Thoracic aorta (tissue), 2 donors: ENCODE measurements around the gene CD63. TPM values are rescaled to one million over a fixed set of nuclear protein-coding genes. Genes with fewer than 3 reads are reported as not detected.

Experiments
- ATAC-seq: fragments of 150-250 bp; one replicate; pipeline ENCODE4 v1.8.0; 2017; ENCODE audit warnings: low read depth; ENCODE audit not compliant: insufficient number of reproducible peaks, low FRiP score
- DNase-seq: peaks from one replicate; pipeline ENCODE4 v3.0.0-alpha.2; 2020; ENCODE audit warnings: low spot score
- H3K27ac ChIP-seq, 2 donors: fragments of 200-600 bp; sonication (generic); 1 replicate in 1 of 2; 2 replicates in 1 of 2; pipeline ENCODE4 v1.5.1; 2016; ENCODE audit warnings: mild to moderate bottlenecking in 2 of 2, moderate library complexity in 2 of 2
- H3K27me3 ChIP-seq: fragments of 200-600 bp; sonication (generic); replicated peaks from 2 replicates; pipeline ENCODE4 v1.6.0; 2016; ENCODE audit warnings: mild to moderate bottlenecking; ENCODE audit not compliant: insufficient read depth
- H3K36me3 ChIP-seq: fragments of 200-600 bp; sonication (generic); one replicate; pipeline ENCODE4 v1.5.1; 2016
- H3K4me1 ChIP-seq, 2 donors: fragments of 200-600 bp; sonication (generic); 1 replicate in 1 of 2; 2 replicates in 1 of 2; pipeline versions ENCODE4 v1.5.1 to v1.6.0; 2016; ENCODE audit warnings: low read depth in 2 of 2, mild to moderate bottlenecking in 1 of 2; ENCODE audit not compliant: control insufficient read depth in 1 of 2
- H3K4me3 ChIP-seq: fragments of 200-600 bp; sonication (generic); 2 replicates; pipeline ENCODE4 v1.5.1; 2016; ENCODE audit warnings: mild to moderate bottlenecking
- H3K9me3 ChIP-seq: fragments of 200-600 bp; sonication (generic); 2 replicates; pipeline ENCODE4 v1.5.1; 2016
- total RNA-seq, 2 donors: library from RNA; depleted of rRNA; stranded (reverse); fragments of >200 nt; gene quantifications; one replicate each; pipeline versions ENCODE4 v1.1.0 to v1.2.3, GENCODE V29; 2016
- TF ChIP-seq, protein P1 (sequence below): fragments of 200-600 bp; sonication (generic); IDR thresholded peaks from one replicate; pipeline ENCODE4 v1.5.1; 2019; ENCODE audit warnings: antibody characterized with exemption

The CD63 gene
- total RNA-seq, 2 donors from 2014 or later = 615 to 776 TPM

DNA sequence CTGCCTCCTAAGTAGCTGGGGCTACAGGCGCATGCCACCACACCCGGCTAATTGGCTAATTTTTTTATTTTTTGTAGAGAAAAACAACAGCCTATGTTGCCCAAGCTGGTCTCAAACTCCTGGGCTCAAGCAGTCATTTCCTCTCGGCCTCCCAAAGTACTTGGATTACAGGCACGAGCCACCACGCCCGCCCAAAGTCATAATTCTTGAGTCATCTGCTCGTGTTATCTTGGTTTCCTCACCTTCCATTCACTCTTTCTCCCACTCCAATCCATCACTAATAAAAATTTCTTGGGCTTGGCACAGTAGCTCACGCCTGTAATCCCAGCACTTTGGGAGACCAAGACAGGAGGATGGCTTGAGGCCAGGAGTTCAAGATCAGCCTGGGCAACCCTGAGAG, 53.1 kb downstream of the CD63 start:
- TF ChIP-seq, protein P1, sequence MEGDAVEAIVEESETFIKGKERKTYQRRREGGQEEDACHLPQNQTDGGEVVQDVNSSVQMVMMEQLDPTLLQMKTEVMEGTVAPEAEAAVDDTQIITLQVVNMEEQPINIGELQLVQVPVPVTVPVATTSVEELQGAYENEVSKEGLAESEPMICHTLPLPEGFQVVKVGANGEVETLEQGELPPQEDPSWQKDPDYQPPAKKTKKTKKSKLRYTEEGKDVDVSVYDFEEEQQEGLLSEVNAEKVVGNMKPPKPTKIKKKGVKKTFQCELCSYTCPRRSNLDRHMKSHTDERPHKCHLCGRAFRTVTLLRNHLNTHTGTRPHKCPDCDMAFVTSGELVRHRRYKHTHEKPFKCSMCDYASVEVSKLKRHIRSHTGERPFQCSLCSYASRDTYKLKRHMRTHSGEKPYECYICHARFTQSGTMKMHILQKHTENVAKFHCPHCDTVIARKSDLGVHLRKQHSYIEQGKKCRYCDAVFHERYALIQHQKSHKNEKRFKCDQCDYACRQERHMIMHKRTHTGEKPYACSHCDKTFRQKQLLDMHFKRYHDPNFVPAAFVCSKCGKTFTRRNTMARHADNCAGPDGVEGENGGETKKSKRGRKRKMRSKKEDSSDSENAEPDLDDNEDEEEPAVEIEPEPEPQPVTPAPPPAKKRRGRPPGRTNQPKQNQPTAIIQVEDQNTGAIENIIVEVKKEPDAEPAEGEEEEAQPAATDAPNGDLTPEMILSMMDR = no peak
- ATAC-seq = no peak
- Histone ChIP-seq H3K4me1 (no peaks in the 10 kb centered on the region), H3K9me3 (no peaks in the 10 kb centered on the region), H3K4me3 (no peak overlapping the region), H3K27me3 (no peaks in the 10 kb centered on the region), H3K27ac (no peak overlapping the region), H3K36me3 (no peaks in the 10 kb centered on the region)
- no peak for DNase-seq

Other genes with a start within 250 kb of the CD63 start
- not detected for gene OR6C68, start 236.6 kb downstream of the CD63 start, total RNA-seq
- not detected for gene OR6C4, start 179.4 kb downstream of the CD63 start, total RNA-seq
- not detected for gene OR2AP1, start 156.5 kb downstream of the CD63 start, total RNA-seq
- gene OR10P1, start 92.1 kb downstream of the CD63 start, total RNA-seq = not detected
- gene ITGA7, start 21.1 kb downstream of the CD63 start, total RNA-seq = 100 to 1,000 TPM; 285 to 317 TPM
- 100 to 1,000 TPM; 113 to 117 TPM for gene BLOC1S1, start 13.0 kb downstream of the CD63 start, total RNA-seq
- gene RDH5, start 8.6 kb downstream of the CD63 start, total RNA-seq = 10 to 100 TPM; 24.4 to 29.5 TPM
- 1 to 10 TPM; 3.0 to 9.7 TPM for gene GDF11, start 14.1 kb upstream of the CD63 start, total RNA-seq
- 10 to 100 TPM; 39.1 to 49.2 TPM for gene SARNP, start 88.7 kb upstream of the CD63 start, total RNA-seq
- 10 to 100 TPM; 13.8 to 16.2 TPM for gene ORMDL2, start 89.0 kb upstream of the CD63 start, total RNA-seq
- 10 to 100 TPM; 27.5 to 39.6 TPM for gene DNAJC14, start 100.6 kb upstream of the CD63 start, total RNA-seq
- gene MMP19, start 113.9 kb upstream of the CD63 start, total RNA-seq = 10 to 100 TPM; 72.9 to 85.0 TPM
- 10 to 100 TPM; 19.0 to 31.6 TPM for gene PYM1, start 198.9 kb upstream of the CD63 start, total RNA-seq
- 100 to 1,000 TPM in 1 of 2 donors, 10 to 100 TPM in 1; 72.8 to 104 TPM for gene DGKA, start 202.2 kb upstream of the CD63 start, total RNA-seq
- under 1 TPM in 1 of 2 donors, not detected in 1; 0.99 TPM for gene PMEL, start 237.0 kb upstream of the CD63 start, total RNA-seq
- 10 to 100 TPM; 18.0 to 32.5 TPM for gene CDK2, start 237.8 kb upstream of the CD63 start, total RNA-seq
- gene RAB5B, start 245.1 kb upstream of the CD63 start, total RNA-seq = 10 to 100 TPM; 70.3 to 89.2 TPM